ENCODE data around the gene KDM3B.
"Not testable (repeated sequence)": the region's sequence is repeated elsewhere in the genome, so short reads cannot be mapped to it uniquely, and the experiment has no call there.

KDM3B gene, protein sequence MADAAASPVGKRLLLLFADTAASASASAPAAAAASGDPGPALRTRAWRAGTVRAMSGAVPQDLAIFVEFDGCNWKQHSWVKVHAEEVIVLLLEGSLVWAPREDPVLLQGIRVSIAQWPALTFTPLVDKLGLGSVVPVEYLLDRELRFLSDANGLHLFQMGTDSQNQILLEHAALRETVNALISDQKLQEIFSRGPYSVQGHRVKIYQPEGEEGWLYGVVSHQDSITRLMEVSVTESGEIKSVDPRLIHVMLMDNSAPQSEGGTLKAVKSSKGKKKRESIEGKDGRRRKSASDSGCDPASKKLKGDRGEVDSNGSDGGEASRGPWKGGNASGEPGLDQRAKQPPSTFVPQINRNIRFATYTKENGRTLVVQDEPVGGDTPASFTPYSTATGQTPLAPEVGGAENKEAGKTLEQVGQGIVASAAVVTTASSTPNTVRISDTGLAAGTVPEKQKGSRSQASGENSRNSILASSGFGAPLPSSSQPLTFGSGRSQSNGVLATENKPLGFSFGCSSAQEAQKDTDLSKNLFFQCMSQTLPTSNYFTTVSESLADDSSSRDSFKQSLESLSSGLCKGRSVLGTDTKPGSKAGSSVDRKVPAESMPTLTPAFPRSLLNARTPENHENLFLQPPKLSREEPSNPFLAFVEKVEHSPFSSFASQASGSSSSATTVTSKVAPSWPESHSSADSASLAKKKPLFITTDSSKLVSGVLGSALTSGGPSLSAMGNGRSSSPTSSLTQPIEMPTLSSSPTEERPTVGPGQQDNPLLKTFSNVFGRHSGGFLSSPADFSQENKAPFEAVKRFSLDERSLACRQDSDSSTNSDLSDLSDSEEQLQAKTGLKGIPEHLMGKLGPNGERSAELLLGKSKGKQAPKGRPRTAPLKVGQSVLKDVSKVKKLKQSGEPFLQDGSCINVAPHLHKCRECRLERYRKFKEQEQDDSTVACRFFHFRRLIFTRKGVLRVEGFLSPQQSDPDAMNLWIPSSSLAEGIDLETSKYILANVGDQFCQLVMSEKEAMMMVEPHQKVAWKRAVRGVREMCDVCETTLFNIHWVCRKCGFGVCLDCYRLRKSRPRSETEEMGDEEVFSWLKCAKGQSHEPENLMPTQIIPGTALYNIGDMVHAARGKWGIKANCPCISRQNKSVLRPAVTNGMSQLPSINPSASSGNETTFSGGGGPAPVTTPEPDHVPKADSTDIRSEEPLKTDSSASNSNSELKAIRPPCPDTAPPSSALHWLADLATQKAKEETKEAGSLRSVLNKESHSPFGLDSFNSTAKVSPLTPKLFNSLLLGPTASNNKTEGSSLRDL (N-terminal part only)

DNA sequence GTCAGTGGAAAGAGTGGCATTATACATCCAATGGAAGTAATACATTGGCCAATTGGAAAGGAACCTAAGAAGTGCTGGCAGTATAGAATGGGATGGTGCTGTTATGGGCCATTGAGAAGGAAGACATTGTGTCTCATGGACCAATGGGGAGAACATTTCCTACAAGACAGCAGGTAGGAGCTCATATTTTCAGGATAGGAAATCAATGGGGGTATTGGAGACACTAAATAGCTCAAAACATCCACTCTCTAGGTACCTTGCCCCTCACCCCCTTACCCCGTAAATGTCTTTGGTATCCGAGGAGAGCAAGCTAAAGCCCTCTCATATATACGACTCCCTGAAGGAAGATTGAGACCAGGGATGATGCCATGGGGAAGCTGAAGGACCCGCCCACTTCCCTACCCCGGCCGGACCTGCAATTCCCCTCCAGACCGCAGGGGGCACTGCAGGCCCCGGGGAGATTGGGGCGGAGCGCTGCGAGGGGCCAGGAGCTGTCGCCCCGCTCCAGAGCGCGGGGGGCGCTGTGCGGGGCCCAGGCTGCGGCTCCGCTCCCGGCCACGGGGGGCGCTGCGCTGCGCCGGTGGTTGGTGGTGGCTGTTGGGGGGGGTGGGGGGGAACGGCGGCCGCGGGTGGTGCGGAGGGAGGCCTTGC is at the start of gene KDM3B:
Gene KDM3B (plus strand): TSS at position 615 of the 651 bp plus-strand sequence. CDS start 111 bp downstream, outside the sequence.
- Histone ChIP-seq H3K27me3 (ENCODE audit: insufficient read depth, low read length) (no peaks in the 10 kb centered on the region), H3K4me1 (ENCODE audit: control insufficient read depth, insufficient read depth, low read length, unreplicated experiment) (peaks cover 42% of the 10 kb centered on the region), H3K79me2 (ENCODE audit: control insufficient read depth, insufficient read depth, low read length, unreplicated experiment) (peaks cover 40% of the 10 kb centered on the region), H3K27ac (ENCODE audit: low read depth, low read length) (peak within 1 kb of the TSS; percentile 68), H2AFZ (ENCODE audit: low read length, unreplicated experiment) (peak within 1 kb of the TSS; percentile 85), H3K36me3 (ENCODE audit: insufficient read depth, low read length) (peaks cover 27% of the 10 kb centered on the region; the same call in 1 of the 2 replicates), H3K4me3 (ENCODE audit: low read depth, low read length) (peak within 1 kb of the TSS; percentile 97)

DNA sequence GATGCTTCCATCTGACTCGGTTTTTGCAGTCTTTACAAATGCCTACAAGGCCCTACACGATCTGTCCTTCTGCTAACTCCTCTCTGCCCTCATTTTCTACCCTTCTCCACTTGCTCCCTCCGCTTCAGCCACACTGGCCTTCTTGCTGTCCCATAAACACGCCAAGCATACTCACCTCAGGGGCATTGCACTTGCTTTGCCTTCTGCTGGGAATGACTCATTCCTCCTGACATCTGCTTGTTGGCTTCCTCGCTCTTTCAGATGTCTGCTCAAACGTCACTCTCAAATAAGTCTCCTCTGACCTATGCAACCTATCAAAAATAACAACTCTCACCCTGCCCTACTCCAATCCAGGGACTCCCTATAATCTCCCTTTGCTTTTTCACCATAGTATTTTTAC is 49.1 kb upstream of the KDM3B start:
- no peaks in the 10 kb centered on the region for H3K27me3 ChIP-seq (ENCODE audit: insufficient read depth, low read length)
- no peaks in the 10 kb centered on the region for H3K36me3 ChIP-seq (ENCODE audit: insufficient read depth, low read length)
- H3K79me2 ChIP-seq (ENCODE audit: control insufficient read depth, insufficient read depth, low read length, unreplicated experiment), result no peaks in the 10 kb centered on the region
- no peak overlapping the region for H3K4me3 ChIP-seq (ENCODE audit: low read depth, low read length)
- no peak overlapping the region for H3K27ac ChIP-seq (ENCODE audit: low read depth, low read length)
- no peak overlapping the region for H2AFZ ChIP-seq (ENCODE audit: low read length, unreplicated experiment)
- no peaks in the 10 kb centered on the region for H3K4me1 ChIP-seq (ENCODE audit: control insufficient read depth, insufficient read depth, low read length, unreplicated experiment)

DNA sequence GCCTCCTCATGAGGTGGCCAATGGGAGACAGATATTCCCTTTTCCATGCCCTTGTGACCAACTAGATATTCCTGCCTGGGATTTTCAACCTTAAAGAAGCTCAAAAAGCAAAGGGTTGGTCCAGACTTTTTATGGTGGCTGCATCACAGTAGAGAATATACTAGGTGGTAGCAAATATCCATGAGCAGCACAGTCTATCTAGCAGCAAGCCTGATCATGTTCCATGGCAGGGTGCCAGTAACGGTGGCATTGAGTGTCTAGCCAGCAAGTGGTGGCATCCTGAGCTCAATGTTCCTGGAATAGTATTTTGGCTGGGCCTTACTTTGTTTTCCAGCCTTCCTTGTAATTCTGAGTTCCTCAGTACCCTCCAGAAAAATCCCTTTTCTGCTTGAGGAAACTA is 46.7 kb upstream of the KDM3B start:
- Histone ChIP-seq H2AFZ (ENCODE audit: low read length, unreplicated experiment) (no peak overlapping the region), H3K27me3 (ENCODE audit: insufficient read depth, low read length) (no peaks in the 10 kb centered on the region), H3K4me3 (ENCODE audit: low read depth, low read length) (no peak overlapping the region), H3K4me1 (ENCODE audit: control insufficient read depth, insufficient read depth, low read length, unreplicated experiment) (no peaks in the 10 kb centered on the region), H3K79me2 (ENCODE audit: control insufficient read depth, insufficient read depth, low read length, unreplicated experiment) (no peaks in the 10 kb centered on the region), H3K27ac (ENCODE audit: low read depth, low read length) (no peak overlapping the region), H3K36me3 (ENCODE audit: insufficient read depth, low read length) (no peaks in the 10 kb centered on the region)

DNA sequence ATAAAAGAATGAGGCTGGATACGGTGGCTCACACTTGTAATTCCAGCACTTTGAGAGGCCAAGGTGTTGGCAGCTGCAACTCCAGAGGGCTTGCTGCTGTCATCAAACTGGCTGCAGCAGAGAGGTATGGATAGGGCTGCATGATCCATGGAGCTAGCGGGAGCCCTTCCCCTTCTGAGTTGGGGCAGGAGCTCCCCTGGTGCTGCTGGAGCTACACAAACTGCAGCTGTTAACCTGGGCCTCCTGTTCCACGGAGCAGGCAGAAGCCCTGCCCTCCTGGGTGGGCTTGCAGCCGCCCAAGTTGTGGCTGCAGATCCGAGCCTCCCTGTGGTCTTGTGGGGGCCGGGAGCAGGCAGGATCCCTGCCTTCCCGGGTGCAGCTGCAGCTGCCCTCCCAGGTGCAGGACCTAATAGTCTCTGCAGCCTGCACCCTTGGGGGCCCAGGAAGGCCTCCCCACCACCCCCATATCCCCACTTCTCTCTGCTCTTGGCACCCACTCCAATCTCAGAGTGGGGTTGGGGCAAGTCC is 36.7 kb upstream of the KDM3B start:
- Histone ChIP-seq H3K36me3 (ENCODE audit: insufficient read depth, low read length) (peaks cover 12% of the 10 kb centered on the region; the same call in 1 of the 2 replicates), H3K27ac (ENCODE audit: low read depth, low read length) (no peak overlapping the region), H3K79me2 (ENCODE audit: control insufficient read depth, insufficient read depth, low read length, unreplicated experiment) (no peaks in the 10 kb centered on the region), H3K4me3 (ENCODE audit: low read depth, low read length) (no peak overlapping the region), H3K4me1 (ENCODE audit: control insufficient read depth, insufficient read depth, low read length, unreplicated experiment) (no peaks in the 10 kb centered on the region), H2AFZ (ENCODE audit: low read length, unreplicated experiment) (no peak overlapping the region), H3K27me3 (ENCODE audit: insufficient read depth, low read length) (no peaks in the 10 kb centered on the region)

DNA sequence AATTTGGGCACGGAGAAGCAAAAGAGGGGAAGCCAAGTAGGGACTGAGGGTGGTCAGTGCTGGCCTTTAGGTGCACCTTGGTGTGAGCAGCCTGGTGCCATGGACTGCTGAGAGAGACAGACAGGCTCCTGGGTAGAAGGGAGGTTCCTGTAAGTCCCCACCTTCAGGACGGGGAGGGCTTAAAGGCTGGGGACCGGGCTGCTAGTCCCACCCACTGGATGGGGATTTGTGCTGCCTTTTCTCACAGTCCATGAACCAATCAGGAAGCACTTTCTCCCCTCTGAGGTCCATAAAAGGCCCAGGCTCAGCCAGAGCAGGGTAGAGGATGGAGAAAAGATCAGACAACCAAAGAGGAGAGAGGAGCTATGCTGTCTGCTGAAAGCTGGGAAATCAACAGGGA is 36.1 kb upstream of the KDM3B start:
- H3K36me3 ChIP-seq (ENCODE audit: insufficient read depth, low read length), result peaks cover 12% of the 10 kb centered on the region; the same call in 1 of the 2 replicates
- no peak overlapping the region for H2AFZ ChIP-seq (ENCODE audit: low read length, unreplicated experiment)

DNA sequence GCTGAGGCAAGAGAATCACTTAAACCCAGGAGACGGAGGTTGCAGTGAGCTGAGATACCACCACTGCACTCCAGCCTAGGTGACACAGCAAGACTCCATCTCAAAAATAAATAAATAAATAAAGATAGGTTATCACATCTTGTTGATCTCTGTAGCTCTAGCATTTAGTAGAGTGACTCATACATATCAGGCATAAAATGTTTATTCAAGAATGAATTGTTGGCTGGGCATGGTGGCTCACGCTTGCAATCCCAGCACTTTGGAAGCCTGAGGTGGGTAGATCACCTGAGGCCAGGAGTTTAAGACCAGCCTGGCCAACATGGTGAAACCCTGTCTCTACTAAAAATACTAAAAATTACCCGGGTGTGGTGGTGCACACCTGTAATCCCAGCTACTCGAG is 34.3 kb upstream of the KDM3B start:
- not testable (repeated sequence) for H2AFZ ChIP-seq (ENCODE audit: low read length, unreplicated experiment); H3K36me3 ChIP-seq (ENCODE audit: insufficient read depth, low read length); H3K79me2 ChIP-seq (ENCODE audit: control insufficient read depth, insufficient read depth, low read length, unreplicated experiment); H3K4me1 ChIP-seq (ENCODE audit: control insufficient read depth, insufficient read depth, low read length, unreplicated experiment); H3K4me3 ChIP-seq (ENCODE audit: low read depth, low read length); H3K27ac ChIP-seq (ENCODE audit: low read depth, low read length); H3K27me3 ChIP-seq (ENCODE audit: insufficient read depth, low read length)

More for the DNA sequence above, 36.1 kb upstream of the KDM3B start:
- no peaks in the 10 kb centered on the region for H3K4me1 ChIP-seq (ENCODE audit: control insufficient read depth, insufficient read depth, low read length, unreplicated experiment)
- no peak overlapping the region for H3K4me3 ChIP-seq (ENCODE audit: low read depth, low read length)
- H3K27ac ChIP-seq (ENCODE audit: low read depth, low read length), result no peak overlapping the region
- H3K79me2 ChIP-seq (ENCODE audit: control insufficient read depth, insufficient read depth, low read length, unreplicated experiment), result no peaks in the 10 kb centered on the region
- H3K27me3 ChIP-seq (ENCODE audit: insufficient read depth, low read length), result no peaks in the 10 kb centered on the region

DNA sequence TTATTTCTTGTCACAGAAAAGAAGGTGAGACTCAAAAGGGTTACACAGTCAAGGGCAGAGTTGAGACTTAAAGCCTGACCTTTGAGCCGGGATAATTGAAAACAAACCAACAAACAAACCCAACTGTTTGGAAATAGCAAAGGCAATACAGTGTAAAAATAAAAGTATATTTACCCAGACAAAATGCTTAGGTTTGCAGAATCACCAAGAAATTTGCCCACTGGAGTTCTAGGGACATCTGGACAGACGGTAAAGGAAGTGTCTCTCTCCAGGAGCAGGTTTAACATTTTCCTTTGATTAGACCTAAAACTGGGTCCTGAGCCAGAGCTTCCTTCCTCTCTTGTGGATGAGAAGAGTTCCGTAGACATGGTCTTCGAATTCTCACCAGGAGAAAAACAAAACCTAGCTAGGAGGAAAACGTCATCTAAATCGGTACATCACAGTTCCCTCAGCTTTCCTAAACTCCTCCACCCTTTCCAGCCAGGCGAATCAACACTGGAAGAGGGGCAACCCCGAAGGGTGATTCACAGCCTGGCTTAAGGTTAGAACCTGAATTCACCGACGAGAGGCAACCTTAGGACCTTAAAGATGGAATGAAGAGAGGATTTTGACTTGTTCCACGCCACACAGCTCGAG is 21.6 kb upstream of the KDM3B start:
- Histone ChIP-seq H3K27me3 (ENCODE audit: insufficient read depth, low read length) (no peaks in the 10 kb centered on the region), H3K79me2 (ENCODE audit: control insufficient read depth, insufficient read depth, low read length, unreplicated experiment) (peaks cover 16% of the 10 kb centered on the region), H2AFZ (ENCODE audit: low read length, unreplicated experiment) (peak overlapping the region; percentile 97), H3K4me1 (ENCODE audit: control insufficient read depth, insufficient read depth, low read length, unreplicated experiment) (peaks cover 16% of the 10 kb centered on the region), H3K36me3 (ENCODE audit: insufficient read depth, low read length) (no peaks in the 10 kb centered on the region), H3K4me3 (ENCODE audit: low read depth, low read length) (peak overlapping the region; percentile 97), H3K27ac (ENCODE audit: low read depth, low read length) (peak overlapping the region; percentile 73)

DNA sequence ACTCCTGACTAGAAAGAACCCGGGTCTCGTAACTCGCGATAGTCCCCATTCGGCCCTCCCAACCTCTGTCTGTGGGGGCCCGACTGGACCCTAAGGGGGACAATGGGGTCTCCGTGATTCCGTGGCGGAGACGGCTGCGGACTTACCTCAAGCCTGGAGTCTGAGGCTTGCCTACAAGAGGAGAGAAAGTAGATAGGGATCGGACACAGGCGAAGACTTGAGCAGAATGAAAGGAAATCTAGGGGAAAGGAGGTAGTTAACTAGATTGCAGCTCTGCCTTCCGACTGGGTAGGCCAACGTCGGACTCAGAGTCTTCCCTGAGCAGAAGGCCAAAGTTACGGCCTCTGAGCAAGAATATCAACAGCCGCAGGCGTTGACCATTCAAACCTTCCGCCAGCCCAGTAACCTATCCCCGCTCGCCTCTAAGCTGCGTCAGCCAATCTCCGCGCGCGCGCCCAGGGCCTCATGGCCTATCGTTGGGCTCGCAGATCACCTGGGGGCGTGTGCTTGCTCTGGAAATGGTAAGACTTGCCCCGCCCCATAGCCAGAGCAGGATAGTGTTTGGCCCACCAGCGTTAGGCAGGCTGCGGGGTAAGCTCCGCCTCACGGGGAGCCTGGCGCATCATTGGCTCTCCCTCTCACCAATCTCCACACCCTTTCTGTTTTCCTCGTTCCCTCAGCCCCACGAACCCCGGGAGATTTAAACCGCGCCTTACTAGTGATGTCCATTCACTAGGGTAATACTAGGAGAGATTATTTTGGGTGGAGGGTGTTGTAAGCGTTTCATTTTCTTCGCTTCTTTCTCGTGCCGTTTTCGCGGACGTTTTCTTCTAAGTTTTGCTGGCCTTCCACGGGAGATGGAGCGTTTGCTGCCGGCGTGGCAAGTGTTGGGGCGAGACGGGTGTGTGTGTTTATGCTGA is 20.8 kb upstream of the KDM3B start, which contains the start of gene CDC25C:
Gene CDC25C (minus strand): TSS at position 356 of the 920 bp plus-strand sequence. CDS start 624 bp downstream, outside the sequence.
- Histone ChIP-seq H3K79me2 (ENCODE audit: control insufficient read depth, insufficient read depth, low read length, unreplicated experiment) (peaks cover 16% of the 10 kb centered on the region), H3K27ac (ENCODE audit: low read depth, low read length) (peak within 1 kb of the TSS; percentile 73), H3K27me3 (ENCODE audit: insufficient read depth, low read length) (no peaks in the 10 kb centered on the region), H3K4me3 (ENCODE audit: low read depth, low read length) (peak within 1 kb of the TSS; percentile 97), H3K36me3 (ENCODE audit: insufficient read depth, low read length) (no peaks in the 10 kb centered on the region), H2AFZ (ENCODE audit: low read length, unreplicated experiment) (peak within 1 kb of the TSS; percentile 98), H3K4me1 (ENCODE audit: control insufficient read depth, insufficient read depth, low read length, unreplicated experiment) (peaks cover 16% of the 10 kb centered on the region)

All from ACC112 (cell line).